ENCODE data around the gene SV2A. TPM values are rescaled to one million over a fixed set of nuclear protein-coding genes. Genes with fewer than 3 reads are reported as not detected.
"Not testable (repeated sequence)": the region's sequence is repeated elsewhere in the genome, so short reads cannot be mapped to it uniquely, and the experiment has no call there.

The SV2A gene
- total RNA-seq, 6 donors from 2014 or later = 0.44 to 1.6 (median 0.98) TPM

DNA sequence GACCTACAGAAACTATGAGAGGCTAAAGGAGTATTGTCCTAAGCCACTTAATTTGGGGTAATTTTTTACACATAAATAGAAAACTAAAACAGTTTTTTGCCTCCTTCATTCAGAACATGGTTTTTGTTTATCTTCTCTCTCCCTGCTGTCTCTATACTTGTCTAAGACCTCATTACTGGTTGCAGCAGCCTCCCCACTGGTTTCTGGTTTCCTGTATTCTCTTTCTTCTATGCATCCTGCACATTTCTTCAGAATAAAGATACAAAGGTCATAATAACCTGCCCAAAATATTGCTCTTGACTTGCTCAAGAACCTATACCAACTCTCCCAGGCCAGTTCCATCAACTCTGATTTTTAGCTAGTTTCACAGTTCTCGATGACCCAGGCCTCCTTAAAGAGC lies 38.1 kb downstream of the SV2A start:
- ATAC-seq (ENCODE audit: low FRiP score in 2 of 2) (no peak), DNase-seq (no peak)
- H3K27me3 ChIP-seq = no peaks in the 10 kb centered on the region
- H3K4me1 ChIP-seq = peaks cover 6 to 13% (median 11%) of the 10 kb centered on the region in 4 donors
- TF ChIP-seq, protein P1, sequence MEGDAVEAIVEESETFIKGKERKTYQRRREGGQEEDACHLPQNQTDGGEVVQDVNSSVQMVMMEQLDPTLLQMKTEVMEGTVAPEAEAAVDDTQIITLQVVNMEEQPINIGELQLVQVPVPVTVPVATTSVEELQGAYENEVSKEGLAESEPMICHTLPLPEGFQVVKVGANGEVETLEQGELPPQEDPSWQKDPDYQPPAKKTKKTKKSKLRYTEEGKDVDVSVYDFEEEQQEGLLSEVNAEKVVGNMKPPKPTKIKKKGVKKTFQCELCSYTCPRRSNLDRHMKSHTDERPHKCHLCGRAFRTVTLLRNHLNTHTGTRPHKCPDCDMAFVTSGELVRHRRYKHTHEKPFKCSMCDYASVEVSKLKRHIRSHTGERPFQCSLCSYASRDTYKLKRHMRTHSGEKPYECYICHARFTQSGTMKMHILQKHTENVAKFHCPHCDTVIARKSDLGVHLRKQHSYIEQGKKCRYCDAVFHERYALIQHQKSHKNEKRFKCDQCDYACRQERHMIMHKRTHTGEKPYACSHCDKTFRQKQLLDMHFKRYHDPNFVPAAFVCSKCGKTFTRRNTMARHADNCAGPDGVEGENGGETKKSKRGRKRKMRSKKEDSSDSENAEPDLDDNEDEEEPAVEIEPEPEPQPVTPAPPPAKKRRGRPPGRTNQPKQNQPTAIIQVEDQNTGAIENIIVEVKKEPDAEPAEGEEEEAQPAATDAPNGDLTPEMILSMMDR (IDR thresholded peaks at IDR 0.05) = no peak
- no peak for TF ChIP-seq EP300 (IDR thresholded peaks at IDR 0.05)
- peak in 1 of 4 donors; percentile 6 for TF ChIP-seq POLR2A (IDR thresholded peaks at IDR 0.05)
- WGBS, 2 donors = 73 to 100% methylated on average over 1 of the region's 1 CpG
- H3K27ac ChIP-seq = no peak overlapping the region
- no peaks in the 10 kb centered on the region for H3K36me3 ChIP-seq
- no peak overlapping the region for H3K4me3 ChIP-seq
- no peaks in the 10 kb centered on the region for H3K9me3 ChIP-seq

DNA sequence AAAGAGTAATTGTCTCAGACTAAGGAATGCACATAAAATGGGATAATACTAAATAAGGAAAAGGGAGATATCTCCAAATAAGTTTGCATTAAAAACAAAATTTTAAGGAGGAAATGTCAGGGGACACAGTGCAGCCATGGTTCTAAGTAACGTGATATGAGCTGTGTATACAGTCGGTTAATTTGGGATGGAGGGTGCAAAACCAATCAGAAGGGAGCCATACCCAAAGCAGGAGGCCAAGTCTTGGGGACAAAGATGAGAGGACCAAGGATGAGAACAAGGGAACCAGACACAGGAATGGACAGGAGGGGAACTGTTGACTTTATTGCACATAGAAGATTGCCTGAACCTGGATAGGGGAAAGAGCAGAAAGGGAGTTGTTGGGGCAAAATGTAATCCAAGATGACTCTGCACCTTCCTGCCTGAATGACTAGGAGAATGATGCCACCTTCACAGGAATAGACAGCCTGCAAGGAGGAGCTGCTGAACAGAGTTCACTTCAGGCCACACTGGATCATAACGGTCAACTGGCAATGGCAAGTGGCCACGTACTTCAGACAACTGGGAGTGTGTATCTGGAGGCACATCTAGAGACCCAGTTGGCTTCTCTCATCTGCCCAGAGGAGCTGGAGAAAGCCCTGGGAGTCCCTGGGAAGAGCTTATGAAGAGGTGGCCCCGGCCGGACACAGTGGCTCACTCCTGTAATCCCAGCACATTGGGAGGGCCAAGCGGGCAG lies 40.3 kb downstream of the SV2A start:
- no peaks in the 10 kb centered on the region for H3K9me3 ChIP-seq
- no peak overlapping the region for H3K4me3 ChIP-seq
- H3K4me1 ChIP-seq = no peaks in the 10 kb centered on the region
- no peak for DNase-seq
- TF ChIP-seq, protein P1 (IDR thresholded peaks at IDR 0.05) = no peak
- TF ChIP-seq EP300 (IDR thresholded peaks at IDR 0.05) (no peak), POLR2A (IDR thresholded peaks at IDR 0.05) (no peak), POLR2AphosphoS5 (IDR thresholded peaks at IDR 0.05) (no peak)
- no peak for ATAC-seq (ENCODE audit: low FRiP score in 2 of 2)
- no peaks in the 10 kb centered on the region for H3K36me3 ChIP-seq
- 89 to 90% methylated on average over 4 to 7 of the region's 7 CpGs for WGBS, 2 donors
- H3K27ac ChIP-seq = no peak overlapping the region
- H3K27me3 ChIP-seq = no peaks in the 10 kb centered on the region

DNA sequence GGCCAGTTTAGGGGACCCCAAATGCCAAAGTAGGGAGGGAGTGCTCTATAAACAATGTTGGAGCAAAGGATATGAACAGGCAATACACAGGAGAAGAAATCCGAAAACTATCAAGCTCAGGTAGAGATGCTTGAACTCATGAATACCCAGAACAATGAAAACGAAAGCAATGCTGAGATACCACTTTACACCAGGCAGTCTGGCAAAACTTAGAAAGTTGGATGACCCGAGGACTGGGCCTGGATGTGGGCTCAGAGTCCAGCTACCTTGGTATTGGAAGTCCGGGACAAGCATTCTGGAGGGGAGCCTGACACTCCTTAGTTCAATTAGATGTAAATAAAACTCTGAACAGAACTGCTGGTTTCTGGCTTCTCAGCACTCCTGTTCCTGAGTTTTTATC lies 44.6 kb downstream of the SV2A start:
- WGBS, 2 donors = no CpG with 5 or more reads among the region's 4 CpGs
- H3K36me3 ChIP-seq, DNase-seq: not testable (repeated sequence)

DNA sequence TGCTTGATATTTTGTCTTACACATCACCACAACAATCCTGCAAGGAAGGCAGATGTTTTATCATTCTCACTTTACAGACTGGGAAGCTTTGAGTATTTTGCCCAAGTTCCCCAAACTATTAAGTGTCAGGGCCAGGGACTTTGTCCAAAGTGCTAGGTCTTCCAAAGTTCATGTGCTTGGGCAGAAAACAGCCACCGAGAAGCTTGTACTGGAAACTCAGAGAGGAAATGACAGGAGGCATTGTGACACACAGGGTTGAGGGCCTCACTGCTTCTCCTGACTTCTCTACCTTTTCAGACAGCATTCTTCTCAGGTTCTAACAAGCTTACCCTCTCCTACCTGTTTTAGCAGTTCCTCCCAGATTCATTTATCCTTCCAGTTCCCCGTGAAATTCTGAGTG lies 50.8 kb downstream of the SV2A start:
- not testable (repeated sequence) for H3K36me3 ChIP-seq, DNase-seq, H3K4me1 ChIP-seq, H3K9me3 ChIP-seq, H3K27me3 ChIP-seq, H3K4me3 ChIP-seq, H3K27ac ChIP-seq
- no CpG with 5 or more reads among the region's 2 CpGs for WGBS, 2 donors
- ATAC-seq (ENCODE audit: low FRiP score in 2 of 2) = peak in 1 of 2 donors; percentile 35

More for the DNA sequence above, 44.6 kb downstream of the SV2A start:
- not testable (repeated sequence) for H3K4me3 ChIP-seq; H3K4me1 ChIP-seq; H3K9me3 ChIP-seq; H3K27me3 ChIP-seq; H3K27ac ChIP-seq; ATAC-seq (ENCODE audit: low FRiP score in 2 of 2)

DNA sequence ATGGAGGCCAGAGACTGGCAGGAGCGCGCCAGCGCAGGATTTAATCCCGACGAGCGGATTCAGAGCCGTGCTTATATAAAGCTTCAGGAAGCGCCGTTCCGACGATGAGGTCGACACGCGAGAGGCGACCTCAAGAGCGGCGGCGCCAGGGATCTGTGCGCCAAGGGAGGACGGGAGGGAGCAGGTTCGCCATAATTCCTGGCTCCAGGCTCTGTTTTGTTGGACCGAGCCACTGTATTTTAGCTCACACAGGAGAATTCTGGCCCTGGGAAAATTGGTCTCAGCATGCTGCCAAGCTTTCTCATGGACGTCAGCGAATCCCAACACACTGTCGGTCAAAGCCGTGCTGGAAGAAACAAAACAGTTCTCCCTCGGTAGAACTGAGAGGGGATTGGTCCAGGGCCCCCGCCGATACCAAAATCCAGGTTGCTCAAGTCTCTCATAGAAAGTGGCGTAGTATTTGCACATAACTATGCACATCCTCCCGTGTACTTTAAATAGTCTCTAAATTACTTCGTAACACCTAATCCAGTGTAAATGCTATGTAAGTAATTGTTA lies 56.1 kb downstream of the SV2A start:
- peak; percentile 56 to 75 for ATAC-seq (ENCODE audit: low FRiP score in 2 of 2)
- no CpG with 5 or more reads among the region's 32 CpGs for WGBS, 2 donors
- not testable (repeated sequence) for DNase-seq, H3K9me3 ChIP-seq, H3K27ac ChIP-seq, H3K27me3 ChIP-seq, H3K4me1 ChIP-seq, H3K4me3 ChIP-seq, H3K36me3 ChIP-seq

DNA sequence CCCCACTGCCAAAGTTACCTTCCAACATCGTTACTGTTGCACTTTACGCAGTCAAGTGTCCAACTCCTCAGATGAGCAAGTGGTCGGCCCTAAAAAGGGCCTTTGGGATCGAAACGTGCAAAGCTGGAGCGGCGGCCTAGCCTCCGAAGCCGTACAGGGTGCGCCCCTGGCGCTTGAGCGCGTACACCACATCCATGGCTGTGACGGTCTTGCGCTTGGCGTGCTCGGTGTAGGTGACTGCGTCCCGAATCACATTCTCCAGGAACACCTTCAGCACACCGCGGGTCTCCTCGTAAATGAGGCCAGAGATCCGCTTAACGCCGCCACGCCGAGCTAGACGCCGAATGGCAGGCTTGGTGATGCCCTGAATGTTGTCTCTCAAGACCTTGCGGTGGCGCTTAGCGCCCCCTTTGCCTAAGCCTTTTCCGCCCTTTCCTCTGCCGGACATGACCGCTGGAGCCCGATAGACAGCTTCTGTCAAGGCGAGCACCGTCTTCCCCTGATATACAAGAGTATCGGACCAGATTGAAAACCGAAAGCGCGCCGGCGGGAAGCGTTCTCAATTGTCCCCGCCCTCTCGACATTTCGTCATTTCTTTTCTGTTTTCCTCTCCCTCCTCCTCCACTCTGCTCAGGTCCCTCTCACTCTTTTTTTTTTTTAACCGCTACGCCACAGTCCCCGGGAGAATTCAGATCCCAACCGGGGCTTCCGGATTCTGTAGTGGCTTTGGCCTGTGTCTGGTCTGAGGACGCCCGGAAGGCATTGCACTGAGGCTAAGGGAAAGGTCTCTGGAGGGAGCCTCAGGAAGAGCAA lies 56.8 kb downstream of the SV2A start:
- not testable (repeated sequence) for H3K36me3 ChIP-seq, H3K27me3 ChIP-seq, H3K4me1 ChIP-seq, DNase-seq, H3K9me3 ChIP-seq, H3K4me3 ChIP-seq, H3K27ac ChIP-seq
- peak; percentile 94 to 95 for ATAC-seq (ENCODE audit: low FRiP score in 2 of 2)
- no CpG with 5 or more reads among the region's 55 CpGs for WGBS, 2 donors

DNA sequence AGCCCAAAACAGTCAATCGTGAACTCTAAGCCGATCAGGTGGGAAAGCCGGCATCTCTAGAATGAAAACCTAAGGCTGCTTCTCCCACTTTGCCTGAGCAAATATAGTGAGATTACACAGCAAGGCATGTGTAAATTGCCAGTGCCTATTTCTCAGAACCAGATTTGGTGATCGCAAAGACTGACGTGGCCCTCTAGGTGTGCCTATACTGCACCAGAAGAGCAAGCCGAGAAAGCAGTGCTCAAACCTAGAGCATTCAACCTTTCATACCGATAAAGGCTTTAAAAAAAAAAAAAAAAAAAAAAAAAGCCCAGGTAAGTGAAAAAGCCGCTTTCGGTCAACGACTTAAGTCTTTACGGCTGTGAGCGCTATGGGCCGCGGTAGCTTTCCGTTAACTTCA lies 57.4 kb downstream of the SV2A start:
- H3K27me3 ChIP-seq; H3K36me3 ChIP-seq; H3K4me1 ChIP-seq; DNase-seq; H3K4me3 ChIP-seq; H3K27ac ChIP-seq; ATAC-seq (ENCODE audit: low FRiP score in 2 of 2); H3K9me3 ChIP-seq: not testable (repeated sequence)
- WGBS, 2 donors = no CpG with 5 or more reads among the region's 15 CpGs

Other genes with a start within 250 kb of the SV2A start
- 10 to 100 TPM; 12.8 to 52.7 (median 26.3) TPM for gene FCGR1A, start 135.2 kb downstream of the SV2A start, total RNA-seq
- gene BOLA1, start 18.3 kb downstream of the SV2A start, total RNA-seq = 10 to 100 TPM; 11.1 to 23.0 (median 14.5) TPM
- gene SF3B4, start 10.0 kb upstream of the SV2A start, total RNA-seq = 10 to 100 TPM in 5 of 6 donors, 1 to 10 TPM in 1; 9.4 to 49.1 (median 15.2) TPM
- 10 to 100 TPM in 4 of 6 donors, 1 to 10 TPM in 2; 5.9 to 19.9 (median 13.6) TPM for gene MTMR11, start 19.0 kb upstream of the SV2A start, total RNA-seq
- gene OTUD7B, start 92.9 kb upstream of the SV2A start, total RNA-seq = 10 to 100 TPM; 22.0 to 44.8 (median 29.8) TPM
- gene VPS45, start 149.9 kb upstream of the SV2A start, total RNA-seq = 10 to 100 TPM; 16.3 to 50.3 (median 30.8) TPM
- gene PLEKHO1, start 232.1 kb upstream of the SV2A start, total RNA-seq = 100 to 1,000 TPM in 1 of 6 donors, 10 to 100 TPM in 5; 27.8 to 111 (median 61.9) TPM